Right ventricle myocardium superior (tissue), 1 donor: Measurements from ENCODE around the gene SLC12A5. TPM values are rescaled to one million over a fixed set of nuclear protein-coding genes. Genes with fewer than 3 reads are reported as not detected.

ENCODE experiments used
- ATAC-seq: fragments of 200-7000 bp; cut with Tn5 transposase; one replicate; pipeline ENCODE4 v1.9.1; 2020; ENCODE audit warnings: mild to moderate bottlenecking; ENCODE audit not compliant: poor library complexity
- DNase-seq: peaks from one replicate; pipeline ENCODE4 v3.0.0-alpha.2; 2020
- intact Hi-C: fragments of 100-400 bp; cut with DNase I; formaldehyde crosslinking; loops from one replicate; pipeline ENCODE4 v1.11.2; 2022
- total RNA-seq: library from RNA; stranded (reverse); fragmentation: NEBNext Ultra II Directional; extraction: Animal tissue kit (Norgen Biotek cat#: 25700); gene quantifications from one replicate; pipeline ENCODE4 v1.2.1, GENCODE V29; 2021
- donor health status: DM: no; HTN: yes; CAD: no; lungs with severe emphysema.

SLC12A5 gene
- total RNA-seq, 1 donor from 2014 or later: not detected

GRCh38 chr20:46021361-46022359 is 7.4 kb upstream of the SLC12A5 start:
- ATAC-seq (peak; percentile 20), DNase-seq (peak; percentile 47)
- intact Hi-C loops: loop anchor here (5.0 to 10.0 kb wide), 2 partner anchors 153 to 326 kb away; no protein-coding TSS in a partner anchor

- peak; percentile 79 for ATAC-seq
- DNase-seq: peak; percentile 80
- intact Hi-C loops: loop anchor here (5.0 to 10.0 kb wide), 2 partner anchors 152 to 325 kb away; no protein-coding TSS in a partner anchor
Observed at GRCh38 chr20:46022411-46023147, 6.4 kb upstream of the SLC12A5 start.

- no peak for DNase-seq
- ATAC-seq: no peak
- intact Hi-C loops: loop anchor here (5.0 to 10.0 kb wide), 2 partner anchors 152 to 324 kb away; no protein-coding TSS in a partner anchor
Observed at GRCh38 chr20:46023148-46023484, 5.9 kb upstream of the SLC12A5 start.

- no peak for ATAC-seq
- intact Hi-C loops: loop anchor here (5.0 to 10.0 kb wide), 2 partner anchors 151 to 323 kb away; no protein-coding TSS in a partner anchor
- DNase-seq: no peak
Observed at GRCh38 chr20:46023999-46024398, 5.0 kb upstream of the SLC12A5 start.

GRCh38 chr20:46025376-46025783 is 3.6 kb upstream of the SLC12A5 start:
- no peak for ATAC-seq
- intact Hi-C loops: loop anchor here (10.0 kb wide), 1 partner anchor 149 kb away; no protein-coding TSS in a partner anchor
- DNase-seq: no peak

DNA sequence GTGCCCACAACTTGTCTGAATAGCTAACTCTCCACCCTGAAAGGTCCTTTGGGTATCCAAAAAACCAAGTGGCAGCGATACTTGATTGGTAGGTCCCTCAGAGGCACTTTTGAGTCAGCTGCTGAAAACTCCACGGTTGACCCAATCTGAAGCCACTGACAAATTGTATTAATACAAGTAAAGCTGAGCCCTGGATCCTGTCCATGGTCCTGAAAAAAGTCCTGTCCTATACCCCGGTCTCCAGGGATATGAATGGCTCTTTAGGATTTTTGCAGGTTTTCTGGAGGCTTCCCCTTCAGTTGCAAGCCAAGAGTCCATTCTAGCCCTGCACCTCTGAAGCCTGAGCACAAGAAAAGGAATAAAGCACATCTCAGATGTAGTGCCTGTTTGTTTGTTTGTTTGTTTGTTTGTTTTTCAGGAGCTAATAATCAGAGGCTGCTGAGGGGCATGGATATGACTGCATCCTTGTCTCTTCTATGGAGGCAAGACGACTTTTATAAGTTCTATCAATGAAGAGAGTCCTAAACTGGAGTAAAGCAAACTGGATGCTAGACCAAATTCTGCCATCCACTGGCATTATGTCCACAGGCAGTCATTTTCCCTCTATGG is 1.7 kb upstream of the SLC12A5 start:
- ATAC-seq (no peak), DNase-seq (no peak)
- intact Hi-C loops: loop anchor here (10.0 kb wide), 1 partner anchor 147 kb away; no protein-coding TSS in a partner anchor

GRCh38 chr20:46028110-46028509 is 905 bp upstream of the SLC12A5 start:
- intact Hi-C loops: loop anchor here (10.0 kb wide), 1 partner anchor 147 kb away; no protein-coding TSS in a partner anchor
- DNase-seq (no peak), ATAC-seq (no peak)

DNA sequence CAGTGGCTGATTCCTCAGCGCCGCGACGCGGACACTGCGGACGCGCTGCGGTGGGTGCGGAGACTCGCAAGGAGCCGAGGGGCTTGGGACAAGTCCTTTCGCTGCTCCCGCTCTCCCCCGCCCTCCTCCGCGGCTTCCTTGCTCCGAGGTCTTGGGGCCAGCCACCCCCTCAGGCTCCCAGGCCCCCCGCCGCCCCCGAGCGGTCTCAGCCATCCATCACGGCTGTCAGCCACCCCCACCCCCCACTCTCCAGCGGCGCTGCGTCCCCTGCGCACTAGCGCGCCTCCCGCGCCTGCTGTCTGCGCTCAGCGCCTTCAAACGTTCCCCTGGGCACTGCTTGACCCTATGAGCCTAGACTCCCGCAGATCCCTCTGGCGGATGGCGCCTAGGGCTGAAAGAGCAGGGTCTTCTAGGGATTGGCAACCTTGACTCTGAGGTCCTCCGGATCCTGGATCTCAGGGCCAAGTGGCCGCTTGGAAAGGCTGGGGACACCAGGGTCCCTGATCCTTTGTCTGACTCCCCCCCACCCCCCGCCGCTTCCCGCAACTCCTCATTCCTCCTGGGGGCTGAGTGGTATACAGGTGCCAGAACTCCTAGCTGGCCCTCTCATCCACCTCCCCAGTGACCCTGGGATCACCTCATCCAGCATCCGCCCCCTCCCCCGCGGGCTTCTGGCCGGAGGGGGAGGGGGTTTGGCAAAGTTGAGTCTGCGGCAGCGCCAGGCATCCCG is 1.4 kb downstream of the SLC12A5 start:
- no peak for DNase-seq
- no peak for ATAC-seq

GRCh38 chr20:46031014-46031569 is 2.1 kb downstream of the SLC12A5 start:
- DNase-seq (no peak), ATAC-seq (no peak)
- intact Hi-C loops: no loop called here

More for the DNA sequence above, 1.4 kb downstream of the SLC12A5 start:
- intact Hi-C loops: no loop called here

DNA sequence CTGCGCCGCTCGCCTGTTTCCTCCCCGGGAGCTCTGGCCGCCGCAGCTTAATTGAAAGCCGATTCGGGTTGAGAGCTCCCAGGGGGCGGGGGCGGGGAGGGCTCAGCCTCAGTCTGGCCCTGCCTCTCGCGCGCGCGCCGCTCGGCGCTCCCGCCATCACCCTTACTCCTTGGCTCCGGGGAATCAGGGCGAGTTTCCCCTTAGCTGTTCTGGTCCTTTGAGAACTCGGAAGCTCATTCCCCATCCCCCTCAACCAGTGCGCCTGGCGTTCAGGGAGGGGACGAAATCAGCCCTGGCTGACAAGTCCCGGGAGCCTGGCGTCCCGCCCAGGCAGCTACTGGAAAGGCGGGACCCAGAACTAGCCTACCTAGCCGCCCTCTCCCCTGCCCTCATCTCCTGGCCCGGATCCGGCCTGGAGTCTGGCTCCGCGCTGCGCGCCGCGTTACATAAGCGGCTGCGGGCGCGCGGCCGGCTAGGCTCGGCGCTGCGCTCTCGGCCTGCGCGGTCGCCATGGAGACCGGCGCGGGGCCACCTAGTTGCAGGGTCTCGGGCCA is 2.8 kb downstream of the SLC12A5 start:
- ATAC-seq: peak; percentile 38
- intact Hi-C loops: no loop called here
- DNase-seq: no peak

GRCh38 chr20:46034039-46034438 is 5.0 kb downstream of the SLC12A5 start:
- intact Hi-C loops: no loop called here
- ATAC-seq (no peak), DNase-seq (no peak)

- ATAC-seq: no peak
- intact Hi-C loops: no loop called here
- no peak for DNase-seq
Observed at GRCh38 chr20:46035253-46035652, 6.2 kb downstream of the SLC12A5 start.

DNA sequence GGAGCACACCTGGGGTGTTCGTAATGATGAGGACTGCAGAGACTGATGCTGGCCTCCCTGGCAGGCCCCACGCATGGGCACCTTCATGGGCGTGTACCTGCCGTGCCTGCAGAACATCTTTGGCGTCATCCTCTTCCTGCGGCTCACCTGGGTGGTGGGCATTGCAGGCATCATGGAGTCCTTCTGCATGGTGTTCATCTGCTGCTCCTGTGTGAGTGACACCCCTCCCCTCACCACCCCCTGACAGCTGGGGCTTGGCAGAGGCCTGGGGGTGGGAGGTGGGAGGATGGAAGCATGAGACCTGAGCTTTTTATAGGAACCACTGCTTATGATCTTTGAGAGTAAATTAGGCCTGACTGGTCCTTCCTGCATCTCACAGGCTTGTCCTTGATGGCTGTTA is 6.7 kb downstream of the SLC12A5 start:
- no peak for DNase-seq
- no peak for ATAC-seq
- intact Hi-C loops: no loop called here

DNA sequence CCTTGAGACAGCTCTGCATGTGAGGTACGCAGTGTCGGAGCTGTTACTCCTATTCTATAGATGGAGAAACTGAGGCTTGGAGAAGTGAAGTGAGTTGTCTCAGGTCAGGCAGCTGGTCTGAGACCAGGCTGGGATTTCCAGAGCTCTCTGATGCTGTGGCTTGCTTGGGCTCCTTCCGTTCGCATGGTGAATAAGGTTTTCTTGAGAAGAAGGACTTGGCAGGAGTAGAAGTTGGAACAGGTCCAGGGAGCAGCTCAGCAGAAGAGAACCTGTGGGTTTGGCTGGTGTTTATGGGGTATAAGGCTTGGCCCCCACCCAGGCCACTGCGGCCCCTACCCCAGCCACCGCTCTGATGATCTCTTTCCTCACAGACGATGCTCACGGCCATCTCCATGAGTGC is 7.4 kb downstream of the SLC12A5 start:
- intact Hi-C loops: no loop called here
- ATAC-seq (no peak), DNase-seq (no peak)

DNA sequence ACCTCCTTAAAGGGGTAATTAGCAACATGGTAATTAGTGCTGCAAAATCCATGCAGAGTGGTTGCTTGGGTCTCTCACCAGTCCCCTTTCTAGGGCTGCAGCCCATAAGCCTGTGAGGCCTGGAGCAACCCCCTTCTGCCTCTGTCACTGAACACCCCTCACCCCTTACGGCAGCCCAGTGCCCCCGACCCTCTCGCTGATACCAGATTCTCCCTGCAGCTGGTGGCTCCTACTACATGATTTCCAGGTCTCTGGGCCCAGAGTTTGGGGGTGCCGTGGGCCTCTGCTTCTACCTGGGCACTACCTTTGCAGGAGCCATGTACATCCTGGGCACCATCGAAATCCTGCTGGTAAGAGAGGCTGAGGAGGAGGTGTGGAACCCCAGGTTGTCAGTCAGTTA is 8.0 kb downstream of the SLC12A5 start:
- intact Hi-C loops: no loop called here
- ATAC-seq (no peak), DNase-seq (no peak)

- ATAC-seq (no peak), DNase-seq (no peak)
- intact Hi-C loops: no loop called here
Observed at GRCh38 chr20:46040902-46041535, 12.0 kb downstream of the SLC12A5 start.

DNA sequence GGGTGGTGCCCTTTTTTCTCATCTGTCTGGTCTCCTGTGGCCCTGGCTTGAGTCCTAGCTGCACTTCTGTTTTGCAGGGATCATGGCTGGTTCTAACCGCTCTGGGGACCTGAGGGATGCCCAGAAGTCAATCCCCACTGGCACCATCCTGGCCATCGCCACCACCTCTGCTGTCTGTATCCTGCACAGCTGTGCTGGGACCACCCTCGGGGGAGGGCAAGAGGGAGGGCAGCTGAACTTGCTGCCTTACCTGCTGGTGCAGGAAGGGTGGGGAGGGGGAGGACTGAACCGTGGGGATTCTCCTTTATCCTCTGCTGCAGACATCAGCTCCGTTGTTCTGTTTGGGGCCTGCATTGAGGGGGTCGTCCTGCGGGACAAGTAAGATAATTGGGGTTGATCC is 14.5 kb downstream of the SLC12A5 start:
- intact Hi-C loops: no loop called here
- DNase-seq: no peak
- no peak for ATAC-seq
